GM12865 (cell line): ENCODE results near the gene SPAG8.

ENCODE experiments used
- DNase-seq: peaks from one replicate; pipeline ENCODE4 v3.0.0; 2010; ENCODE audit warnings: low read depth
- H3K4me3 ChIP-seq: 2 replicates; pipeline ENCODE4 v1.5.1; 2011; ENCODE audit warnings: mild to moderate bottlenecking, low read depth, low read length, control low read depth
- TF ChIP-seq, protein P1 (sequence below): IDR thresholded peaks from 2 replicates; pipeline ENCODE4 v1.5.1; 2011; ENCODE audit warnings: low read length, control low read depth, low read depth, inconsistent platforms; ENCODE audit not compliant: insufficient read depth; ENCODE audit errors: missing control alignments

Gene SPAG8

GRCh38 chr9:35822926-35823325, 10.9 kb upstream of the SPAG8 start:
- no peak for DNase-seq
- TF ChIP-seq, protein P1, sequence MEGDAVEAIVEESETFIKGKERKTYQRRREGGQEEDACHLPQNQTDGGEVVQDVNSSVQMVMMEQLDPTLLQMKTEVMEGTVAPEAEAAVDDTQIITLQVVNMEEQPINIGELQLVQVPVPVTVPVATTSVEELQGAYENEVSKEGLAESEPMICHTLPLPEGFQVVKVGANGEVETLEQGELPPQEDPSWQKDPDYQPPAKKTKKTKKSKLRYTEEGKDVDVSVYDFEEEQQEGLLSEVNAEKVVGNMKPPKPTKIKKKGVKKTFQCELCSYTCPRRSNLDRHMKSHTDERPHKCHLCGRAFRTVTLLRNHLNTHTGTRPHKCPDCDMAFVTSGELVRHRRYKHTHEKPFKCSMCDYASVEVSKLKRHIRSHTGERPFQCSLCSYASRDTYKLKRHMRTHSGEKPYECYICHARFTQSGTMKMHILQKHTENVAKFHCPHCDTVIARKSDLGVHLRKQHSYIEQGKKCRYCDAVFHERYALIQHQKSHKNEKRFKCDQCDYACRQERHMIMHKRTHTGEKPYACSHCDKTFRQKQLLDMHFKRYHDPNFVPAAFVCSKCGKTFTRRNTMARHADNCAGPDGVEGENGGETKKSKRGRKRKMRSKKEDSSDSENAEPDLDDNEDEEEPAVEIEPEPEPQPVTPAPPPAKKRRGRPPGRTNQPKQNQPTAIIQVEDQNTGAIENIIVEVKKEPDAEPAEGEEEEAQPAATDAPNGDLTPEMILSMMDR = no peak
- no peak overlapping the region for H3K4me3 ChIP-seq

DNA sequence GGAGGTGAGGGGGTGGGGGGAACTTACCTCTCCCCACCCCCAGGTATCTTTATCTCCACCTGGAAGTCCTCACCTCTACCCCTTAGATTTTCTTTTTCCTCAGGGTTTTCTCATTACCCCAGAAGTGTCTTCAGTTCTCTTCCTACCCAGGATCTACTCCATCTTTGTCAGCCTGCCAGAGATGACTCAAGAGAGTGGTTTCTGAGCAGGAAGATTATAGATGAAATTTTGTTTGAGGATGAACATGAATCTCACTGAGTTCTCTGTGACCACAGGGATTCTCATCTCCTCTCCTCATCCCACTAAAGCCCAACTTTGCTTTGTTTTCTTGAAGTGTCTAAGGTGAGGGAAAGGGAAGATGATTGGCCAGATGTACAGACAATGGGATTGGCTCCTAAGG, 8.0 kb upstream of the SPAG8 start:
- H3K4me3 ChIP-seq = no peak overlapping the region
- TF ChIP-seq, protein P1 = no peak
- DNase-seq = no peak

GRCh38 chr9:35818341-35818740, 6.3 kb upstream of the SPAG8 start:
- H3K4me3 ChIP-seq = no peak overlapping the region
- DNase-seq = no peak
- TF ChIP-seq, protein P1 = no peak

DNA sequence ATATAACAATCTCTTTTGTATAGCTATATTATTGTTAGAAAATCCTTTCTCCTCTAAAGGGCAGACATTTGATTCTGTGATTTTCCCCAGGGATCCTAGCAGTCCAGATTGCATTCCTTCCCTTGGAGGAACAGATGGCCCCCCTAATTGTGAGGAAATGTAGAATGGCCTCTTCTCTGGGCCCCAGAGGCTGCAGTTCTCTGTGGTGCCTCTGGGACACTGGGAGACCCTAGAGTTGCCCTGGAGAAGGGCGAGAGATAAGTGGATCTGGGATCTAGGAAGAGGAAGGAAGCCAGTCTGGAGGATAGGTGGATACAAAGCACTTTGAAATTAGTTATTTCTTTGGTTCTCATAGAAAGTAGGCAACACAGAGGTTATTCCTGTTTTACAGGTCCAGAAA, 4.6 kb upstream of the SPAG8 start:
- no peak for DNase-seq
- no peak overlapping the region for H3K4me3 ChIP-seq
- TF ChIP-seq, protein P1 = peak; percentile 6

- peak within 1 kb of the TSS; percentile 83 for H3K4me3 ChIP-seq
- TF ChIP-seq, protein P1 = no peak
- DNase-seq = peak; percentile 99
Measured at GRCh38 chr9:35814841-35815543, 2.9 kb upstream of the SPAG8 start, which contains the start of gene HINT2. HINT2 (minus strand) TSS chr9:35815042; CDS start chr9:35814979, 63 bp downstream.

DNA sequence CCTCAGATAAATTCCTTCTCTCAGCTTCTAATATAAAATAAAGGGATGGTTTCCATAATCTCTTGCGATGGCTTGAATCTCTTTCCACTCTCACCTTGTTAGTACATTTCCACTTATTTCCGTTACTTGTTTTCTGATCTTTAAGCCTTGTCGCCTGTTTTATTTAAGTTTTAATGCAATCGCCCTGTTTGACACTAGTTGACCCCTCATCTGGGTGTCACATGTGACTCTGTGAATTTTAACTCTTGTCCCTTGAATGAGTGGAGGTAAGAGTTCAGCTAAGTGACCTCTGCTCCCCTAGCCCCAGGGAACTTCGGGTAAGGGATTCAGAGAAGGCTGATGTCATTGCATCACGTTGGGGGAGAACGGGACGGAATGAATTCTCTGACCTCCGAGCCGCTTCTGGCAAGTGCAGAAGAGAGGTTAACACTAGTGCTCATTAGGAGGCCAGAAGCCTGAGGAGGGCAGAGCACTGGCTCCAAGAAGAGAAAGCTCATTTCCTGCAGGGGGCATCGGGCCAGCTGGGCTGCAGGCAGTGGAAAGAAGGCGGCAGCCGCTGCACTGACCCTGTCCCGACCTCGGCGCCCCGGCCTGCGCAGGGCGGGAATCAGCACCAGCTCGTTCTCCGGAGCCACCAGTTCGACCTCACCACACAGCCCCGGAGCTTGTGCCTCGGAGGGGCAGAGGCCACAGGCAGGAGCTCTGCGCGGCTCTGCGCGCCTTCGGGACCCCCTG, 2.2 kb upstream of the SPAG8 start:
- DNase-seq = peak; percentile 77
- TF ChIP-seq, protein P1 = no peak
- H3K4me3 ChIP-seq = peak overlapping the region; percentile 83
